HepG2 (cell line): Measurements from ENCODE around the gene ACAP3. TPM values are rescaled to one million over a fixed set of nuclear protein-coding genes. Genes with fewer than 3 reads are reported as not detected.

Experiments used
- AGO2 ChIP-seq: fragments of 200-400 bp; formaldehyde crosslinking; optimal IDR thresholded peaks from 2 replicates; pipeline ENCODE3; 2017; ENCODE audit warnings: mild to moderate bottlenecking, low read depth, low read length, moderate library complexity
- DRAP1 ChIP-seq: IDR thresholded peaks from 2 replicates; pipeline ENCODE4 v1.6.1; 2016; ENCODE audit warnings: missing genetic modification reagents, missing compliant biosample characterization
- EEA1 ChIP-seq: sonication (generic); formaldehyde crosslinking; IDR thresholded peaks from 2 replicates; pipeline ENCODE4 v1.5.1; 2020; ENCODE audit warnings: mild to moderate bottlenecking, missing genetic modification reagents, borderline replicate concordance
- ERF ChIP-seq: IDR thresholded peaks from 2 replicates; pipeline ENCODE4 v1.6.1; 2018; ENCODE audit warnings: missing biosample characterization, missing genetic modification reagents
- ETS1 ChIP-seq: sonication (generic); formaldehyde crosslinking; IDR thresholded peaks from 2 replicates; pipeline ENCODE4 v1.4.0; 2020; ENCODE audit warnings: missing genetic modification reagents
- GPBP1L1 ChIP-seq: sonication (generic); formaldehyde crosslinking; IDR thresholded peaks from 2 replicates; pipeline ENCODE4 v1.5.0; 2020; ENCODE audit warnings: mild to moderate bottlenecking, missing genetic modification reagents
- GPN1 ChIP-seq: sonication (generic); formaldehyde crosslinking; IDR thresholded peaks from 2 replicates; pipeline ENCODE4 v1.5.1; 2020; ENCODE audit warnings: missing genetic modification reagents, borderline replicate concordance
- HIC2 ChIP-seq: sonication (generic); formaldehyde crosslinking; IDR thresholded peaks from 2 replicates; pipeline ENCODE4 v1.9.0; 2022; ENCODE audit warnings: low read depth, missing genetic modification reagents
- KDM2A ChIP-seq: sonication (generic); formaldehyde crosslinking; IDR thresholded peaks from 2 replicates; pipeline ENCODE4 v1.4.0; 2020; ENCODE audit warnings: low read depth, missing genetic modification reagents, borderline replicate concordance
- RAD21 ChIP-seq: fragments of 450-650 bp; formaldehyde crosslinking; IDR thresholded peaks from 2 replicates; pipeline ENCODE4 v1.5.0; 2020; ENCODE audit warnings: mild to moderate bottlenecking
- RBFOX2 ChIP-seq: fragments of 200-400 bp; formaldehyde crosslinking; IDR thresholded peaks from 2 replicates; pipeline ENCODE4 v1.6.1; 2017; ENCODE audit warnings: low read depth, mild to moderate bottlenecking, low read length
- SMARCC2 ChIP-seq: fragments of 450-650 bp; IDR thresholded peaks from 2 replicates; pipeline ENCODE4 v1.6.1; 2017; ENCODE audit warnings: antibody characterized with exemption, mild to moderate bottlenecking
- SOX5 ChIP-seq: IDR thresholded peaks from 2 replicates; pipeline ENCODE4 v1.6.1; 2016; ENCODE audit warnings: borderline replicate concordance
- SRF ChIP-seq: IDR thresholded peaks from 2 replicates; pipeline ENCODE4 v1.6.1; 2011; ENCODE audit warnings: mild to moderate bottlenecking, low read depth, low read length, moderate library complexity
- SRSF4 ChIP-seq: fragments of 200-400 bp; formaldehyde crosslinking; IDR thresholded peaks from one replicate; pipeline ENCODE4 v1.6.1; 2018; ENCODE audit warnings: mild to moderate bottlenecking, low read depth, low read length, moderate library complexity; ENCODE audit not compliant: poor library complexity, severe bottlenecking
- SSRP1 ChIP-seq: IDR thresholded peaks from 2 replicates; pipeline ENCODE4 v1.6.1; 2016; ENCODE audit warnings: control low read depth
- ZBTB10 ChIP-seq: sonication (generic); formaldehyde crosslinking; IDR thresholded peaks from 2 replicates; pipeline ENCODE4 v1.4.0; 2020; ENCODE audit warnings: missing genetic modification reagents, borderline replicate concordance
- ZBTB7B ChIP-seq: sonication (generic); formaldehyde crosslinking; IDR thresholded peaks from 2 replicates; pipeline ENCODE4 v1.4.0; 2020; ENCODE audit warnings: missing genetic modification reagents
- ZNF138 ChIP-seq: sonication (generic); formaldehyde crosslinking; IDR thresholded peaks from 2 replicates; pipeline ENCODE4 v1.5.0; 2020; ENCODE audit warnings: mild to moderate bottlenecking, low read depth, missing genetic modification reagents
- ZNF276 ChIP-seq: sonication (generic); formaldehyde crosslinking; IDR thresholded peaks from 2 replicates; pipeline ENCODE4 v1.4.0; 2020; ENCODE audit warnings: mild to moderate bottlenecking, low read depth, missing genetic modification reagents
- ZNF567 ChIP-seq: sonication (generic); formaldehyde crosslinking; IDR thresholded peaks from 2 replicates; pipeline ENCODE4 v1.8.1; 2023; ENCODE audit warnings: mild to moderate bottlenecking, missing genetic modification reagents, borderline replicate concordance
- polyA plus RNA-seq, 8 experiments: library from polyadenylated mRNA; depleted of rRNA in 3 of 8; stranded (reverse) in 7 of 8; unstranded in 1 of 8; fragments of >200 nt; fragmentation: Illumina TruSeq in 4 of 8; extraction: Trizol in 4 of 8; gene quantifications; 2 replicates each; pipeline versions ENCODE4 v1.2.1 to v1.2.3, GENCODE V29; 2011 to 2016; ENCODE audit warnings: low read depth in 4 of 8, missing spikeins in 1 of 8, mixed read lengths in 1 of 8; ENCODE audit not compliant: insufficient read depth in 1 of 8
- total RNA-seq, 5 experiments: library from RNA; depleted of rRNA; stranded (reverse); fragments of >200 nt; fragmentation: Illumina TruSeq; extraction: Trizol; gene quantifications; 2 replicates each; pipeline ENCODE4 v1.2.3, GENCODE V29; 2016; ENCODE audit warnings: low read depth in 1 of 5

Gene ACAP3
- total and polyA plus RNA-seq, 2 of the 13 experiments (the other 11 are each of a cell fraction or from before 2014, with no cell fraction given): 29.4 to 50.8 TPM

GRCh38 chr1:1343811-1344421 lies 36.2 kb upstream of the ACAP3 start (continued):
- TF ChIP-seq SSRP1 (no peak), ETS1 (CRISPR knock-in tag) (no peak), KDM2A (no peak), ZBTB7B (CRISPR knock-in tag) (no peak), ZNF567 (CRISPR knock-in tag) (no peak), SRF (no peak), EEA1 (no peak), SRSF4 (no peak), GPN1 (CRISPR knock-in tag) (no peak), HIC2 (CRISPR knock-in tag) (peak; percentile 27; the same call in 1 of the 2 replicates), AGO2 (peak; percentile 74), ZBTB10 (no peak), RBFOX2 (0 out of 2 replicates have a peak, but pooled peaks have one; percentile 40), ZNF138 (no peak), SOX5 (CRISPR knock-in tag) (no peak), ZNF276 (CRISPR knock-in tag) (no peak), ERF (CRISPR knock-in tag) (no peak), RAD21 (CRISPR knock-in tag) (no peak), GPBP1L1 (CRISPR knock-in tag) (no peak), DRAP1 (CRISPR knock-in tag) (no peak), SMARCC2 (no peak)
